ENCODE measurements around the gene ALLC. TPM values are rescaled to one million over a fixed set of nuclear protein-coding genes. Genes with fewer than 3 reads are reported as not detected.
"Not testable (repeated sequence)": the region's sequence is repeated elsewhere in the genome, so short reads cannot be mapped to it uniquely, and the experiment has no call there.

ALLC gene
- total RNA-seq, 6 experiments from 2014 or later, result not detected

GRCh38 chr2:3612639-3613523, 45.1 kb upstream of the ALLC start:
- Mint-ChIP-seq H3K27ac (no peak overlapping the region), H3K36me3 (ENCODE audit: low read depth) (peaks cover 4% of the 10 kb centered on the region), H3K4me1 (ENCODE audit: low read depth) (no peaks in the 10 kb centered on the region), H3K4me3 (no peak overlapping the region), H3K9me3 (peaks cover 6% of the 10 kb centered on the region), H3K27me3 (ENCODE audit: insufficient read depth) (peaks cover 25% of the 10 kb centered on the region)
- TF ChIP-seq CTCF (IDR thresholded peaks at IDR 0.05), result no peak
- no peak for DNase-seq

DNA sequence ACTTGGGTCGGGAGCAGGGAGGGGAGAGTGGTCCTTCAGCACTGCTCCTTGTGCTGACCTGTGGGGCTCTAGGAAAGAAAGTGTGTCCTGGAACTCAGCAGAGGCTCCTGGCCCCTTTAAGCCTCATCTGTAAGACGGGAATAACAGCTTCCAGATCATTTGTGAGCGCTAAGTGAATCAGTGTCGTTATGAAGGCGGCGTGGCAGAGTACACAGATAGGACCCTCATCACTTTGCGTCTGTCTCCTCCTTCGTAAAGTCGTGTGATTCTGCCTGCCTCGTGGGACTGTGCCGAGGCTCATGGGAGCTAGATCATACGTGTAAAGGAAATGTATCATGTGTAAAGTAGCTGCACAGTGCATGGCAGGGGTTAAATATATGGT, 44.5 kb upstream of the ALLC start:
- no peak for TF ChIP-seq CTCF (IDR thresholded peaks at IDR 0.05)
- H3K27ac Mint-ChIP-seq, result no peak overlapping the region
- H3K4me1 Mint-ChIP-seq (ENCODE audit: low read depth), result no peaks in the 10 kb centered on the region
- no peak for DNase-seq
- no peak overlapping the region for H3K4me3 Mint-ChIP-seq
- H3K36me3 Mint-ChIP-seq (ENCODE audit: low read depth), result peaks cover 4% of the 10 kb centered on the region
- peaks cover 25% of the 10 kb centered on the region for H3K27me3 Mint-ChIP-seq (ENCODE audit: insufficient read depth)
- peaks cover 6% of the 10 kb centered on the region for H3K9me3 Mint-ChIP-seq

GRCh38 chr2:3614743-3615142, 43.3 kb upstream of the ALLC start:
- peaks cover 19% of the 10 kb centered on the region for H3K27me3 Mint-ChIP-seq (ENCODE audit: insufficient read depth)
- H3K36me3 Mint-ChIP-seq (ENCODE audit: low read depth); H3K4me3 Mint-ChIP-seq; H3K9me3 Mint-ChIP-seq; DNase-seq; H3K4me1 Mint-ChIP-seq (ENCODE audit: low read depth); H3K27ac Mint-ChIP-seq: not testable (repeated sequence)

- not testable (repeated sequence) for H3K27ac Mint-ChIP-seq; H3K36me3 Mint-ChIP-seq (ENCODE audit: low read depth); H3K4me3 Mint-ChIP-seq; H3K9me3 Mint-ChIP-seq; DNase-seq; H3K4me1 Mint-ChIP-seq (ENCODE audit: low read depth)
- peaks cover 11% of the 10 kb centered on the region for H3K27me3 Mint-ChIP-seq (ENCODE audit: insufficient read depth)
Measured at GRCh38 chr2:3615541-3616200, 42.3 kb upstream of the ALLC start.

DNA sequence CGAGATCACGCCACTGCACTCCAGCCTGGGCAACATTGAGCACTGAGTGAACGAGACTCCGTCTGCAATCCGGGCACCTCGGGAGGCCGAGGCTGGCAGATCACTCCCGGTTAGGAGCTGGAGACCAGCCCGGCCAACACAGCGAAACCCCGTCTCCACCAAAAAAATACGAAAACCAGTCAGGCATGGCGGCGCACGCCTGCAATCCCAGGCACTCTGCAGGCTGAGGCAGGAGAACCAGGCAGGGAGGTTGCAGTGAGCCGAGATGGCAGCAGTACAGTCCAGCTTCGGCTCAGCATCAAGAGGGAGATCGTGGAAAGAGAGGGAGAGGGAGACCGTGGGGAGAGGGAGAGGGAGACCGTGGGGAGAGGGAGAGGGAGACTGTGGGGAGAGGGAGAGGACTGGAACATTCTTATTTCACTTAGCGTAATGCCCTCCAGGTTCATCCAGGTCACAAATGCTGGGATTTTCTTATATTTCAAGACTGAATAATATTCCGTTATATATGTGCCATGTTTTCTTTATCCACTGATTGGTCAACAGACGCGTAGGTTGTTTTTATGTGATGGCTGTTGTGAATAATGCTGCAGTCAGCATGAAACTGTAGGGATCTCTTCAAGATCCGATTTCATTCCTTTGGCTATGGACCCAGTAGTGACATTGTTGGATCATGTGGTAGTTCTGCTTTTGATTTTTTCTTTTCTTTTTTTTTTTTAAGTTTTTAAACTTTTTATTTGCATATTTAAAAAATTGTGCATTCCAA, 41.4 kb upstream of the ALLC start:
- not testable (repeated sequence) for H3K36me3 Mint-ChIP-seq (ENCODE audit: low read depth); H3K4me3 Mint-ChIP-seq; H3K4me1 Mint-ChIP-seq (ENCODE audit: low read depth); H3K9me3 Mint-ChIP-seq; DNase-seq; H3K27ac Mint-ChIP-seq
- H3K27me3 Mint-ChIP-seq (ENCODE audit: insufficient read depth), result peaks cover 11% of the 10 kb centered on the region

DNA sequence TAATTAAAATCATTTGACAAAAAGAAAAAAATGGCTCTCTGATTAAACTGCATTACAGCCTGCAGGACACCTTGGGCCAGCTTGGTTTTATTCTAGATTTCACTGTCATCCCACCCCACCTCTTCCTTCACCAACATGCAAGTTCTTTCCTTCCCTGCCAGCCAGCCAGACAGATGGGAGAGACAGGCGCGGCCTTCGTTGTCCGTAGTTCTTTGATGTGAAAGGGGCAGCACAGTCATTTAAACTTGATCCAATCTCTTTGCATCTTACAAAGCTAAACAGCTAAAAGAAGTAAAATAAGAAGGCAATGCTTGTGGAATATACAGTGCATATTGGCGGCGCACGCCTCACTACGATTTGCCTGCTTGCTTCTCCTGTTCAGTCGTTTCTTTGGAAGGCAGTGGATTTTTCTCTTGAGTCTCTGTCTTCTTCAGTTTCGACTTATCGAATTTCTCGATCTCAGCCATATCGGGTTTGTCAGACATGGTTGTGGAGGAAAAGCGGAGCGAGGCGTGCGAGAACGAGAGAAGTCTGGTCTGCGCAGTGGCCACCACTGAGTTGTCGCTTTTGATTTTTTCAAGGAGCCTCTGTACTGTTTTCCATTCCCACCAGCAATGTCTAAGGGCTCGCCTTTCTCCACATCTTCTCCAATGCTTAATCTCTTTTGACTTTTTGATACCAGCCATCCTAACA, 40.7 kb upstream of the ALLC start:
- H3K9me3 Mint-ChIP-seq, result peaks cover 6% of the 10 kb centered on the region
- H3K27ac Mint-ChIP-seq, result no peak overlapping the region
- no peak for TF ChIP-seq CTCF (IDR thresholded peaks at IDR 0.05)
- H3K27me3 Mint-ChIP-seq (ENCODE audit: insufficient read depth), result peaks cover 11% of the 10 kb centered on the region
- no peak overlapping the region for H3K4me3 Mint-ChIP-seq
- peaks cover 6% of the 10 kb centered on the region; the same call in 1 of the 2 replicates for H3K4me1 Mint-ChIP-seq (ENCODE audit: low read depth)
- DNase-seq, result no peak
- H3K36me3 Mint-ChIP-seq (ENCODE audit: low read depth), result peaks cover 4% of the 10 kb centered on the region

Measured in HFFc6 (cell line).